HG03039 (cell line): Measurements from ENCODE around the gene MIEN1.
"Not testable (repeated sequence)": the region's sequence is repeated elsewhere in the genome, so short reads cannot be mapped to it uniquely, and the experiment has no call there.

Experiments used
- ATAC-seq: cut with Tn5 transposase; IDR thresholded peaks from one replicate; pipeline ENCODE4 v1.9.1; 2021; ENCODE audit warnings: mild to moderate bottlenecking, moderate library complexity; ENCODE audit not compliant: unreplicated experiment

MIEN1 gene

DNA sequence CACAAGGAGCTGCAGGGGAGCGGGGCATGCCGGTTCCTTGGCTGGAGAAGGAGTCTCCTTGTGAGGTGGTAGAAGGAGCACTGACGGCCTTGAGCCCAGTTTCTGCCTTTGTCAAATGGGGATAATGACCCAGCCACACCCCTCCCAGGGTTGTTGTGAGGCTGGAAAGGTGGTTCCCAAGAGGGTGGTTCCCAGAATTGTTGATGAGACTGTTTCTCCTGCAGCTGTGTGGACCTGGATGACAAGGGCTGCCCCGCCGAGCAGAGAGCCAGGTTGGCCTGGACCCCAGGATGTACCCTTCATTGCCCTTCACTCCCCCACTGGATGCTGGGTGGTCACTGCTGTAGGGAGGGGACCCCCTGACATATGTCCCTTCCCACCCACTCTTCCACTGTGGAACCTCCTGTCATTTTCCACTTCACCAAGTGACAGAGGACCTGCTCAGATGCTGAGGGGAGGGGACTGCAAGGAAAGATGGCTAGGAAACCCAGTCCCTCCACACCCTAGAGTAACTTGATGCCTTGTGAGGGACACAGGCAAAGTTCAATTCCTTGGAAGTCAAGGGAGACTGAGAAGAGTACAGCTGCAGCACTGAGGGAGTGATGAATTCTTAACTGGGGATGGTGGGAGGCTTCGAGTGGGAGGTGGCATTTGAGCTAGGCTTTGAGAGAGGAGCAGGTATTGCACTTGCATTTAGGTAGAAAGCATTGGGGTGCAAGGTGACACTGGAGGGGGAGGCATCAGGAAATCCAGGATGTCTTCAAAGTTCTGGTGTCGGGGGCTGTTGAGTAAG, 10.6 kb downstream of the MIEN1 start:
- ATAC-seq: no peak

DNA sequence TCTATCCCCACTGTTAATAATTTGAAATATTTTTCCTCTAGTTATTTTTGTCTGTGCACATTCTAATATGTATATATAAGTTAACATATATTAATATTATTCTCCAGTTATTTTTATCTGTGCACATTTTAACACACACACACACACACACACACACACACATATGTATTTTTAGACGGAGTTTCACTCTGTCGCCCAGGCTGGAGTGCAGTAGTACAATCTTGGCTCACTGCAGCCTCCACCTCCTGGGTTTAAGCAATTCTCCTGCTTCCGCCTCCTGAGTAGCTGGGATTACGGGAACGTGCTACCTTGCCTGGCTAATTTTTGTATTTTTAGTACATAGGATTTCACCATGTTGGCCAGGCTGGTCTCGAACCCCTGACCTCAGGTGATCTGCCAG, 12.7 kb downstream of the MIEN1 start:
- ATAC-seq: no peak

DNA sequence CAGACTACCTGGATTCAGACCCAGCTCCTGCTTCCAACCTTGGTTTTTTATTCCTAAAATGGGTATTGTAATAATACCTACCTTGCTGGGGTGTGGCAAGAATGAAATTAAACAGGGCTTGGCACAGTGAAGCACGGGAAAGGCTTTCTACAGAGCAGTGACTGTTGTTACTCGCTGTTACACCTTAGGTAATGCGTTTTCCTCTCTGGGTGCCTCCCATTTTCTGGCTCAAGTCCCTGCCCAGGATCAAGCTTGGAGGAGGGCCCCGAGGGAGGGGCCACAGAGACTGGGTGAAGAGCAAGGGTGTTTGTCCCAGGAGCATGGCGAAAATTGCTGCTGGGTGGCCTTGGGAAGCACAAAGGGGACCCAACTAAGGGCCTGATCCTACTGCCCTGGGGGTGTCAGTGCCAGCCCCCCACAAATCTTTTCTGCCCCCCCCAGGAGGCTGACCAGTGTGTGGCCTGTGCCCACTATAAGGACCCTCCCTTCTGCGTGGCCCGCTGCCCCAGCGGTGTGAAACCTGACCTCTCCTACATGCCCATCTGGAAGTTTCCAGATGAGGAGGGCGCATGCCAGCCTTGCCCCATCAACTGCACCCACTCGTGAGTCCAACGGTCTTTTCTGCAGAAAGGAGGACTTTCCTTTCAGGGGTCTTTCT, 13.3 kb downstream of the MIEN1 start:
- no peak for ATAC-seq

DNA sequence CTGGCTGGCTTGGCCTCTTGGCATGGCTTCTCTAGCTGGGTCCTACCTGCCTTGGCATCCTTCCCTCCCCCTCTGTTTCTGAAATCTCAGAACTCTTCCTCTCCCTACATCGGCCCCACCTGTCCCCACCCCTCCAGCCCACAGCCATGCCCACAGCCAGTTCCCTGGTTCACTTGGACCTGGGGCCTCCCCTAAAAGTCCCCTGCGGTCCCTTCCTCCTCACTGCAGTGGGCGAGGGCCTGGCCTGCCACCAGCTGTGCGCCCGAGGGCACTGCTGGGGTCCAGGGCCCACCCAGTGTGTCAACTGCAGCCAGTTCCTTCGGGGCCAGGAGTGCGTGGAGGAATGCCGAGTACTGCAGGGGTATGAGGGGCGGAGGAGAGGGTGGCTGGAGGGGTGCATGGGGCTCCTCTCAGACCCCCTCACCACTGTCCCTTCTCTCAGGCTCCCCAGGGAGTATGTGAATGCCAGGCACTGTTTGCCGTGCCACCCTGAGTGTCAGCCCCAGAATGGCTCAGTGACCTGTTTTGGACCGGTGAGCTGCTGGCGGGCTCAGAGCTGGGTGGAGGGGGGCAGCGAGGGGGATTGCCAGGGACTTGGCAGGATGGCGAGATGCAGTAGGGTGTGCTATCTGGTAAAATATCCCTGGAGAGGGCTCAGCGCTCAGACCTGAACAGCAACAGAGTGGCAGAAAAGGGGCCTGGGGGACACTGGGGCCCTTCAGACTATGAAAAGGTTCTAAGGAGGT, 14.1 kb downstream of the MIEN1 start:
- ATAC-seq: no peak

DNA sequence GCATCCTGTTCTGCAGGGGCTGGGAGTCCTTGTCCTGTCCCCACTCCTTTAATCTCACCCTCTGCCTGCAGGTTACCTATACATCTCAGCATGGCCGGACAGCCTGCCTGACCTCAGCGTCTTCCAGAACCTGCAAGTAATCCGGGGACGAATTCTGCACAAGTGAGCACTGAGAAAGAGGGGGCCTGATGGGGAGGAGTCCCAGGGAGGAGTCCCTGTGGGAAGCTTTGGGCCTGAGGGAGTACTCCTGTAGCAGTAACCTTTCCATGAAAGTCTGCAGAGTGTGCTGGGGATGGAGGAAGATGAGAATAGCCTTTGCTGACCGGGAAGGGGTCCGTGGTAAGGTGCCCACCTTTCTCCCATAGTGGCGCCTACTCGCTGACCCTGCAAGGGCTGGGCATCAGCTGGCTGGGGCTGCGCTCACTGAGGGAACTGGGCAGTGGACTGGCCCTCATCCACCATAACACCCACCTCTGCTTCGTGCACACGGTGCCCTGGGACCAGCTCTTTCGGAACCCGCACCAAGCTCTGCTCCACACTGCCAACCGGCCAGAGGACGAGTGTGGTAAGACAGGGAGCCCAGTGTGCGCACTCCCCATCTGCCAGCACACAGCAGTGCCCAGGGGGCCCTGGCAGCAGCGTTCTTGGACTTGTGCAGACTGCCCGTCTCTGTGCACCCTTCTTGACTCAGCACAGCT, 14.8 kb downstream of the MIEN1 start:
- ATAC-seq: no peak

DNA sequence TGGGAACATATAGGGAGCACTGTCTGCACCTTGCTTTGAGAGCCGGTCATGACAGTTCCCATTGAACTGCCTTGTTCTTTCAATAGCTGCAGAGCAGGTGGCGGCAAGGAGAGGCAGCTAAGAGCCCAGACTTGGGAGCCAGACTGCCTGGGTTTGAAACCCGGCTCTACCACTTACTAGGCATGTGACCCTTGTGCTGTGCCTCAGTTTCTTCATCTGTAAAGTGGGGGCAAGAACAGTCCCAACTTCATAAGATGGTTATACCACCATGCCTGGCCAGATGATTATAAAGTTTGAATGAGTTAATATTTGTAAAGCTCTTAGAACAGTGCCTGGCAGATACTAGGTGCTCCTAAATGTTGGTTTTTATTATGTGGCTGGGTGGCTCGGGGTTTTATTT, 16.1 kb downstream of the MIEN1 start:
- ATAC-seq: no peak

DNA sequence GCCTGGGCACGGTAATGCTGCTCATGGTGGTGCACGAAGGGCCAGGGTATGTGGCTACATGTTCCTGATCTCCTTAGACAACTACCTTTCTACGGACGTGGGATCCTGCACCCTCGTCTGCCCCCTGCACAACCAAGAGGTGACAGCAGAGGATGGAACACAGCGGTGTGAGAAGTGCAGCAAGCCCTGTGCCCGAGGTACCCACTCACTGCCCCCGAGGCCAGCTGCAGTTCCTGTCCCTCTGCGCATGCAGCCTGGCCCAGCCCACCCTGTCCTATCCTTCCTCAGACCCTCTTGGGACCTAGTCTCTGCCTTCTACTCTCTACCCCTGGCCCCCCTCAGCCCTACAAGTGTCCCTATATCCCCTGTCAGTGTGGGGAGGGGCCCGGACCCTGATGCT, 18.5 kb downstream of the MIEN1 start:
- no peak for ATAC-seq

DNA sequence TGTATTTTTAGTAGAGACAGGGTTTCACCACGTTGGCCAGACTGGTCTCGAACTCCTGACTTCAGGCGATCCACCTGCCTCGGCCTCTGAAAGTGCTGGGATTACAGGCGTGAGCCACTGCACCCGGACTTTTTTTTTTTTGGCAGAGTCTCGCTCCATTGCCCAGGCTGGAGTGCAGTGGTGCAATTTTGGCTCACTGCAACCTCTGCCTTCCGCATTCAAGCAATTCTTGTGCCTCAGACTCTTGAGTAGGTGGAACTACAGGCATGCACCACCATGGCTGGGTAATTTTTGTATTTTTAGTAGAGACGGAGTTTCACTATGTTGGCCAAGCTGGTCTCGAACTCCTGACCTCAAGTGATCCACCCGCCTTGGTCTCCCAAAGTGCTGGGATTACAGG, 19.3 kb downstream of the MIEN1 start:
- not testable (repeated sequence) for ATAC-seq

DNA sequence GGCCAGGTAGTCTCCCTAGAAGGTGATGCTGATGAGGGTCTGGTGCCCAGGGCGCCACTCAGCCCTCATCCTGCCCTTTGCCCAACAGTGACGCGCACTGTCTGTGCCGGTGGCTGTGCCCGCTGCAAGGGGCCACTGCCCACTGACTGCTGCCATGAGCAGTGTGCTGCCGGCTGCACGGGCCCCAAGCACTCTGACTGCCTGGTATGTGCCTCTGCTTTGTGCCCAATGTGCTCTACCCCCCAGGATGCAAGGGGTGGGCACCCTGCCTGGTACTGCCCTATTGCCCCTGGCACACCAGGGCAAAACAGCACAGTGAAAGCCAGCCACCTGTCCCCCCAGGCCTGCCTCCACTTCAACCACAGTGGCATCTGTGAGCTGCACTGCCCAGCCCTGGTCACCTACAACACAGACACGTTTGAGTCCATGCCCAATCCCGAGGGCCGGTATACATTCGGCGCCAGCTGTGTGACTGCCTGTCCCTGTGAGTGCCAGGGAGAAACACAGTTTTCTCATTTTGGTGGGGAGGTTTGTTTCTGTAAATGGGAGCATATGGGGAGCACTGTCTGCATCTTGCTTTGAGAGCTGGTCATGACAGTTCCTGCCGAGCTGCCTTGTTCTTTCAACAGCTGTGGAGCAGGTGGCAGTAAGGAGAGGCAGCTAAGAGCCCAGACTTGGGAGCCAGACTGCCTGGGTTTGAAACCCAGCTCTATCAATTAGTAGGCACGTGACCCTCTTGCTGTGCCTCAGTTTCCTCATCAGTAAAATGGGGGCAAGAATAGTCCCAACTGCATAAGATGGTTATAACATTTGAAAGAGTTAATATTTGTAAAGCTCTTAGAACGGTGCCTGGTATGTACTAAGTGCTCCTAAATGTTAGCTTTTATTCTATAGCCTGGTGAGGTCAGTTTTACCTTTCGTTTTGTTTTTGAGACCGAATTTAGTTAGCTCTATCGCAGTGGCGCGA, 20.1 kb downstream of the MIEN1 start:
- no peak for ATAC-seq

DNA sequence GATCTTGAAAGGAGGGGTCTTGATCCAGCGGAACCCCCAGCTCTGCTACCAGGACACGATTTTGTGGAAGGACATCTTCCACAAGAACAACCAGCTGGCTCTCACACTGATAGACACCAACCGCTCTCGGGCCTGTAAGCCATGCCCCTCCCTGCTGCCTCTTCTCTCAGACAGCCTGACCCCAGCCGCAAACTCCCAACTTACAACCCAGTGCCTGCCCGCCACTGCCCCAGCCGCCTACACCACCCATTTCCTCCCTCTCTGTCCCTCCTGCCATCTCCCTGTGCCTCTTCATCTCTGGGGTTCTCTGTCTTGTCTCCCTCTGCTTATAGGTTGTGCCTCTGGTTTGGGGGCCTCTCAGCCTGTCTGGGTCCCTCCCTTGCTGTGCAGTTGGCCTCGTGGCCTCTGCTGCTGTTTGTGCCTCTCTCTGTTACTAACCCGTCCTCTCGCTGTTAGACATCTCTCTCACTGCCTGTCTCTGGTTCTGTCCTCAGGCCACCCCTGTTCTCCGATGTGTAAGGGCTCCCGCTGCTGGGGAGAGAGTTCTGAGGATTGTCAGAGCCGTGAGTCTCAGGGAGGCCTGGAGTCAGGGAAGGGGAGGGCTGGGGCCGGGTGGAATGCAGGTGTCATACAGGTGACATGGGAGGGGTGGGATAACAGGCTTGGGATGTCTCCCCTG, 20.9 kb downstream of the MIEN1 start:
- no peak for ATAC-seq

DNA sequence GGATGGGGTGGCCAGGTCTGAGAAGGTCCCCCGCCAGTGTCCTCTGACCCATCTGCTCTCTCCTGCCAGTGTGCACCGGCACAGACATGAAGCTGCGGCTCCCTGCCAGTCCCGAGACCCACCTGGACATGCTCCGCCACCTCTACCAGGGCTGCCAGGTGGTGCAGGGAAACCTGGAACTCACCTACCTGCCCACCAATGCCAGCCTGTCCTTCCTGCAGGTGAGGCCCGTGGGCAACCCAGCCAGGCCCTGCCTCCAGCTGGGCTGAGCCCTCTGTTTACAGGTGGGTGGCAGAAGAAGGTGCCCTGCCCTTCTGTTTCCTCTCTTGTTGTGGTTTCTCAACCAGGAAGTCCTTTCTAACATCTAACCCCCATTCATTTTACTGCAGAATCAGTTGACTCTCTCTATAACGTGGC, 23.4 kb downstream of the MIEN1 start:
- ATAC-seq: no peak

DNA sequence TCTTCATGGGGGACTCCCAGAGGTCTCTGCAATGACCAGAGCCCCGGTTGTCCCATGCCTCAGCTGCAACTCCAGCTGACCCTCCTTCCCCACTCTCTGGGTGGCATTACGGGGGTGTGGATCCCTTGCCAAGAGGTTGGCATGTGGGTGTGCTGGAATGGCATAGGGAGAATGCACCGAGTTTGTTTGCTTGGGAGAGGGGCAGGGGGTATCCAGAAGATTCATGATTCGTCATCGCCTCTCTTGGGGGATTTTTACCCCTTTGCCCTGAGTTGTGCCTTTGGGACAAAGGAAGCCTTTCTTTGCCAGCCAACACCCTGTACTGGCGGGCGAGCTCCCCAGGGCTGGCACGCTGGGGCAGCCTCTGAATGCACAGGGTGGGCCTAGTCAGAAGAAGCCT, 23.9 kb downstream of the MIEN1 start:
- no peak for ATAC-seq

DNA sequence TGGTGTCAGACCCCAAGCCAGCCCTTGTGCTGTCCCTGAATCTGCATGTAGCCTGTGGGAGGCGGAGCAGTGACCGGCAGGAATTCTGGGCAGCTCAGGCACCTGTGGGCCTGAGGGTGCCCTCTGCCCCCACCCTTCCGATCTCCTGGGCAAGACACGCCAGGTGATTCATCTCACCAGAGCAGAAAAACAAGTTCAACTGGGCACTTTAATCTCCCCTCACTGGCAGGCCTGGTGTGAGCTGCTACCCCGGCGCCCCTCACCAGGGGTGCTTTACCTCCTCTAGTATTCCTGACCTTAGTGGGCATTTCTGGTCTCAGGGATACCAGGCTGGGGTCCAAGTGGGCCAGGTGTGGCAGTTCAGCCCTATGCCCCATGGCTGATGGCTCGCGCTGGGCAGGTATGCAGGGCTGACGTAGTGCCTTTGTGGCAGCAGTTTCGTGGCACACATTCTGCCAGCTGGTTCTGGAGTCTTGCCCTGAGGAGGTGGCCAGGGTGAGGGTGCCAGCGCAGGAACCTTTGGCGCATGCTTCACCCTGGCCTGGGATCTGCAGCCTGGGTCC, 24.5 kb downstream of the MIEN1 start:
- no peak for ATAC-seq

DNA sequence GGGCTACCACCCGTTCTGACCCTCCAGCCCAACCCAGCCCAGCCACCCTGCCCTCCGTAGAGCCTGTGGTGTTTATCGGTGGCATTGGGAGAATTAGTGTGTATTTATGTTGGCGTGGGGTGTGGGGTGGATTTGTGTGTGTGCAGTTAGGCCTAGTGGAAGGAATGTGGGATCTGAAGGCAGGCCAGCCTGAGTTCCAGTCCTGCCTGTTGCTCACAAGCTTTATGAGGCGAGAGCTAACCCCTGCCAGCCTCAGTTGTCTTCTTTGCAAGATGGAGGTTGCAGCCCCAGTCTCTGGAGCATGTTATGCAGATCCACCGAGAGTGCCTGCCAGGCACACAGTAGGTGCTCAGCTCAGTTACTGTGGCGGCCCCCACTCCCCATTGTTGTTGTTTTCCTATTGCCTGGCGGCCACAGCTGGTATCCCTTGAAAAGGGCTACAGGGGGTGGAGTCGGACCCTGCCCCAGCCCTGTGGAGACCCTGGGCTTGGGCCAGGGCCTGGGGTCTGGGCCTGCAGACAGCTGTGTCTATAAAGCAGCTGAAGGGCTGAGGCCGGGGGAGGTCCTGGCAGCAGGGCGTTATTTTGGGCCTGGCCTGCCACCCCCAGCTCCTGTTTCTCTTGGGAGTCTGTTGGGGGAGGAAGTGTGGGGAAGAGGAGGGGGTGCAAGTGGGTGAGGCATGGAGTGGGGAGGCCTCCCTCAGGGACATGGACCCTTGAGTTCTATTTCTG, 25.3 kb downstream of the MIEN1 start:
- ATAC-seq: no peak

DNA sequence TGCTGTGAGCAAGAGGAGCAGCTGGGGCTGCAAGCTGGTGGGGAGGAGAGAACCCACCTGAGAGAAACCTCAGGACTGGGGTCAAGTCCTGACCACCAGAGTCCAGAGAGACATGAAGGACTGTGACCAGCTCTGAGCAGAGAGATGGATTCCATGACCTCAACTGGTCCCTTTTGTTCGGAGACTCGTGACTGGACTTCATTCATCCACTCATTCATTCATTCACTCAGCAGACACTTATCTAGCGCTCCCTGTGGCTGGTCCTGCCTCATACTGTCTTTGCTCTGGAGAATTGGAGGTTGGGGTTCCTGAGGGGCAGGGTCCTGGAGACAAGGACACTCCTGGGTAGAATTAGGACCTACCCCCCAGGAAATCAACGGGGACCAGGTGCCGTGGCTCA, 26.4 kb downstream of the MIEN1 start:
- ATAC-seq: no peak

DNA sequence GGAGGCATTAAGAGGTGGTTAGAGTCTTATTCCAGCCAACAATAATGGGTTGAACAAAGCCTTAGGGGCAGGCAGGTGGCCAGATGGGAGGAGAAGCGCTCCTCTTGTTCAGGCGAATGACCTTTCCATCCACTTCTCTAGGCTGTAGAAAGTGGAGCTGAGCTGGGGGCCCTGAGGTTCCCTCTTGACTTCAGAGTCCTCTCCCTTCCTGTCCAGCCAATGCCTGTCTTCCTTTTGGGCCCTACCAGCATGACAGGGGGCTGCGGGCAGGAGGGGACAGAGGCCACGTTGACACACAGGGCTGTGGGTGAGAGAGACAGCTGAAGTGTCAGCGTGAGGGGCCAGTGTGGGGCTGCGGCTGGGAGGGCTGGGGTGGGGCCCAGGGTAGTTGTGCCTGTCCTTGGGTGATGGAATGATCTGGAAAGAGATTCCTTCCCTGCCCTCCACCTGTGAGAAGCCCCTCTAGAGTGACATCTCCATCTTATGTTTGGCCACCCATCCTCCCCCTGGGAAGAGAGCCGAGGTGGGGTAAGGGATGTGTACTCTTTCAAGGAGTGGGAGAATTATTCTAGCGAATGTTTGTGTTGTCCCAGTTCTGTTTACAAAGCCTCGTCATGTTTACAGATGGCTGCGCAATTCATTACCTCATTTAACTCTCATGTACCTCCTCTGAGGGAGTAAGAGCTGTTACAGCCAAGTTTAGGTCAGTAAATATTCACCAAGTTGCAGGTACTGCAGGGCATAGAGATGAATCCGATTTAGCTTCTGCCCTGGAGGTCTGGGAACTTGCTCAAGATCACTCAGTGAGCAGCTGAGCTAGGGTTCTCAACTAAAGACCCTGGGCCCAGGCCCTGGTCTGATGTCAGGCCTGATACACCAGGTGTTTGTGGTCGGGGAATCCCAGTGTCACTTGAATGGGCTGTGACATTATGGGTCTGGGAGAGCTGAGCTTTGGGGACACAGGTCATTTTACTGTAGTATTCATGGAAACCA, 27.1 kb downstream of the MIEN1 start:
- no peak for ATAC-seq

DNA sequence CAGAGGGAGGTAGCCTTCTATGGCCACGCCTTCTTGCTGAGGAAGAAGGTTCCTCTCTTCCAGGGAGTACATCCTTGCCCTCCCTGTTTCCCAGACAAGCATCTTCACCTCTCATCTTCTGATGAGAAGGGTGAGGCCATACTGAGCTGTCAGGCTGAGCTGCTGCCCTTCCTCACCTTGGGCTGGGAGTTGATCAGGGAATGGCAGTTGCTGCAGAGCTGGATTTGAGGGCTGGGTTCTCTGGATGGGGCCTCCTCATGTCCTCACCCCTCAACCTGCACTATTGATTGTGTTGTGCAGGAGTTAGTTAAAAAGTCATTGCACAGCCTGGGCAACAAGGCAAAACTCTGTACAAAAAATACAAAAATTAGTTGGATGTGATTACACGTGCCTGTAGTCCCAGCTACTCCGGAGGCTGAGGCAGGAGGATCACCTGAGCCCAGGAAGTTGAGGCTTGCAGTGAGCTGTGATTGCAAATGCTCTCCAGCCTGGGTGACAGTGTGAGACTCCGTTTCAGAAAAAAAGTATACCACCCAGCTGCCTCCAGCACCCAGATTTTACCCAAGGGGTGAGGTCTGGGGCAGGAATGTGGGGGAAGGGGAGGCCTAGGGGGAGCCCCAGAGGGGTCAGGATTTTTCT, 28.4 kb downstream of the MIEN1 start:
- ATAC-seq: no peak
